Stimulated activated naive CD4-positive, alpha-beta T cell treated with Interleukin-2 at 50 U/mL for 16 hours (primary cell): ENCODE measurements around the gene SERPINB6.
"Not testable (repeated sequence)": the region's sequence is repeated elsewhere in the genome, so short reads cannot be mapped to it uniquely, and the experiment has no call there.

Source experiments
- DNase-seq: peaks from one replicate; lab custom pipeline; 2025; lab: John Stamatoyannopoulos, UW

SERPINB6 gene

GRCh38 chr6:2913621-2914317 is 57.6 kb downstream of the SERPINB6 start:
- DNase-seq, result no peak

- DNase-seq, result no peak
Observed at GRCh38 chr6:2911171-2911570, 60.2 kb downstream of the SERPINB6 start.

GRCh38 chr6:2909718-2910117 is 61.6 kb downstream of the SERPINB6 start:
- DNase-seq, result no peak

GRCh38 chr6:2909051-2909606 is 62.2 kb downstream of the SERPINB6 start:
- not testable (repeated sequence) for DNase-seq

GRCh38 chr6:2908516-2908915 is 62.9 kb downstream of the SERPINB6 start:
- not testable (repeated sequence) for DNase-seq

GRCh38 chr6:2903411-2904185 is 67.8 kb downstream of the SERPINB6 start:
- not testable (repeated sequence) for DNase-seq

- DNase-seq, result not testable (repeated sequence)
Observed at GRCh38 chr6:2901645-2902502, 69.5 kb downstream of the SERPINB6 start.

GRCh38 chr6:2900821-2901644 is 70.3 kb downstream of the SERPINB6 start:
- DNase-seq, result no peak

DNA sequence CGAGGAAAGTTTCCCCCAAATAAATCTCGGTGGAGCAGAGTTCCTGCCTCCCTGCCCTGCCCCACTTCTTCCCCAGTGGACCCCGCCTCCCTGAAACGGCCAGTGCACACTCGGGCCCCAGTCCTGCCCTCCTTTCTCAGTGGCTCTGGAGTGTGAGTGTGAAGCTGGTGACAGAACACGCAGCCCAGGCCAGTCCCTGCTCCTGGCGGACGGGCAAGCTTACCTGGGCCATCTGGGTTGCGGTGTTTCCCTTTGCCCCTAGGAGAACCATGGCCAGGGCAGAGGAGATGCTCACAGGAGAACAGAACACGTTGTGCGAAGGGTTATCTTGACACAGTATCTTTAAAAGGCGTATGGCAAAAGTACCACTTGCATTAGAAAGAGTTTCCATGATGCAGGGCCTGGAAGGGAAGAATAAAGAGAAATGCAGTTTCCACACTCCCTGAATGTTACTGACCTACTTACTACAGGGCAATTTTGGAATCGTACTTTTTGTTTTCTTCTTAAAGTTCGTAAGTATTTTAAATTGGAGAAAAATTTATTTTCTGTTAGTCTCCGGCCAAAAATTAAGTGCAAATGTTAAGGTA is 71.1 kb downstream of the SERPINB6 start:
- no peak for DNase-seq

- DNase-seq, result peak; percentile 62
Observed at GRCh38 chr6:2899596-2899995, 71.8 kb downstream of the SERPINB6 start.
